Upper lobe of left lung (tissue), 6 donors: ENCODE data around the gene RAP2A. TPM values are rescaled to one million over a fixed set of nuclear protein-coding genes. Genes with fewer than 3 reads are reported as not detected.

Experiments used
- ATAC-seq, 2 donors: fragments of 200-7000 bp; cut with Tn5 transposase; one replicate each; pipeline ENCODE4 v1.9.1; 2022; ENCODE audit warnings: mild to moderate bottlenecking in 2 of 2, moderate library complexity in 2 of 2; ENCODE audit not compliant: low FRiP score in 2 of 2
- DNase-seq, 2 donors: peaks; one replicate each; pipeline ENCODE4 v3.0.0-alpha.2; 2019 to 2020
- H3K27ac ChIP-seq, 4 donors: fragments of 200-600 bp; sonication (generic); one replicate each; pipeline ENCODE4 v1.5.1; 2016 to 2019
- H3K27me3 ChIP-seq, 4 donors: fragments of 200-600 bp; sonication (generic); one replicate each; pipeline ENCODE4 v1.5.1; 2017 to 2019
- H3K36me3 ChIP-seq, 4 donors: fragments of 200-600 bp; sonication (generic); one replicate each; pipeline ENCODE4 v1.5.1; 2016 to 2019
- H3K4me1 ChIP-seq, 4 donors: fragments of 200-600 bp; sonication (generic); one replicate each; pipeline ENCODE4 v1.5.1; 2018 to 2019
- H3K4me3 ChIP-seq, 4 donors: fragments of 200-600 bp; sonication (generic); one replicate each; pipeline ENCODE4 v1.5.1; 2017 to 2019; ENCODE audit warnings: mild to moderate bottlenecking in 2 of 4, moderate library complexity in 1 of 4
- H3K9me3 ChIP-seq, 4 donors: fragments of 200-600 bp; sonication (generic); one replicate each; pipeline ENCODE4 v1.5.1; 2018 to 2019
- EP300 ChIP-seq, 4 donors: sonication (generic); formaldehyde crosslinking; IDR thresholded peaks; one replicate each; pipeline ENCODE4 v1.5.1; 2017; ENCODE audit warnings: antibody characterized with exemption in 4 of 4, control low read depth in 2 of 4
- POLR2A ChIP-seq, 4 donors: fragments of 450-650 bp; IDR thresholded peaks; one replicate each; pipeline ENCODE4 v1.5.1; 2016 to 2017; ENCODE audit warnings: antibody characterized with exemption in 4 of 4, mild to moderate bottlenecking in 2 of 4
- POLR2AphosphoS5 ChIP-seq, 2 donors: sonication (generic); formaldehyde crosslinking; IDR thresholded peaks; one replicate each; pipeline ENCODE4 v1.5.1; 2017; ENCODE audit warnings: antibody characterized with exemption in 2 of 2
- WGBS, 2 donors: methylation state at CpG; one replicate each; pipeline ENCODE4 v1.1.5; 2017 to 2018; 5-methylcytosine and 5-hydroxymethylcytosine counted together
- total RNA-seq, 6 donors: library from RNA; depleted of rRNA in 4 of 6; stranded (reverse); fragments of >200 nt in 4 of 6; gene quantifications; one replicate each; pipeline versions ENCODE4 v1.1.0 to v1.2.1, GENCODE V29; 2016 to 2021
- TF ChIP-seq, protein P1 (sequence below), 6 experiments: fragments of 450-650 bp in 4 of 6; fragments of 200-600 bp in 2 of 6; sonication (generic) in 2 of 6; IDR thresholded peaks; one replicate each; pipeline ENCODE4 v1.5.1; 2016 to 2019; ENCODE audit warnings: antibody characterized with exemption in 6 of 6
- donor health status: DM: no; HTN: no; CAD: no; lungs with moderate emphysema.
- donor health status: DM: no; HTN: yes; CAD: no; lungs with severe emphysema.

The RAP2A gene
- total RNA-seq, 6 donors from 2014 or later: 17.8 to 55.4 (median 31.5) TPM

GRCh38 chr13:97492257-97492656 is 58.3 kb downstream of the RAP2A start:
- Histone ChIP-seq H3K9me3 (peaks cover 0 to 6% (median 0%) of the 10 kb centered on the region in 4 donors), H3K27me3 (no peaks in the 10 kb centered on the region), H3K36me3 (no peaks in the 10 kb centered on the region), H3K4me1 (no peaks in the 10 kb centered on the region), H3K27ac (no peak overlapping the region), H3K4me3 (no peak overlapping the region)
- DNase-seq (no peak), ATAC-seq (no peak)
- TF ChIP-seq, protein P1, sequence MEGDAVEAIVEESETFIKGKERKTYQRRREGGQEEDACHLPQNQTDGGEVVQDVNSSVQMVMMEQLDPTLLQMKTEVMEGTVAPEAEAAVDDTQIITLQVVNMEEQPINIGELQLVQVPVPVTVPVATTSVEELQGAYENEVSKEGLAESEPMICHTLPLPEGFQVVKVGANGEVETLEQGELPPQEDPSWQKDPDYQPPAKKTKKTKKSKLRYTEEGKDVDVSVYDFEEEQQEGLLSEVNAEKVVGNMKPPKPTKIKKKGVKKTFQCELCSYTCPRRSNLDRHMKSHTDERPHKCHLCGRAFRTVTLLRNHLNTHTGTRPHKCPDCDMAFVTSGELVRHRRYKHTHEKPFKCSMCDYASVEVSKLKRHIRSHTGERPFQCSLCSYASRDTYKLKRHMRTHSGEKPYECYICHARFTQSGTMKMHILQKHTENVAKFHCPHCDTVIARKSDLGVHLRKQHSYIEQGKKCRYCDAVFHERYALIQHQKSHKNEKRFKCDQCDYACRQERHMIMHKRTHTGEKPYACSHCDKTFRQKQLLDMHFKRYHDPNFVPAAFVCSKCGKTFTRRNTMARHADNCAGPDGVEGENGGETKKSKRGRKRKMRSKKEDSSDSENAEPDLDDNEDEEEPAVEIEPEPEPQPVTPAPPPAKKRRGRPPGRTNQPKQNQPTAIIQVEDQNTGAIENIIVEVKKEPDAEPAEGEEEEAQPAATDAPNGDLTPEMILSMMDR (IDR thresholded peaks at IDR 0.05): no peak
- TF ChIP-seq EP300 (IDR thresholded peaks at IDR 0.05): no peak
- no peak for TF ChIP-seq POLR2AphosphoS5 (IDR thresholded peaks at IDR 0.05)
- no peak for TF ChIP-seq POLR2A (IDR thresholded peaks at IDR 0.05)
- WGBS, 2 donors: 86 to 90% methylated on average over 2 of the region's 2 CpGs

GRCh38 chr13:97492684-97493371 is 58.9 kb downstream of the RAP2A start:
- Histone ChIP-seq H3K9me3 (peaks cover 0 to 6% (median 0%) of the 10 kb centered on the region in 4 donors), H3K4me1 (no peaks in the 10 kb centered on the region), H3K36me3 (no peaks in the 10 kb centered on the region), H3K4me3 (no peak overlapping the region), H3K27ac (no peak overlapping the region), H3K27me3 (no peaks in the 10 kb centered on the region)
- TF ChIP-seq, protein P1 (IDR thresholded peaks at IDR 0.05): no peak
- TF ChIP-seq POLR2A (IDR thresholded peaks at IDR 0.05) (no peak), EP300 (IDR thresholded peaks at IDR 0.05) (no peak), POLR2AphosphoS5 (IDR thresholded peaks at IDR 0.05) (no peak)
- ATAC-seq (no peak), DNase-seq (no peak)
- WGBS, 2 donors: 96 to 97% methylated on average over 2 of the region's 2 CpGs

GRCh38 chr13:97493456-97493855 is 59.5 kb downstream of the RAP2A start:
- DNase-seq (no peak), ATAC-seq (no peak)
- Histone ChIP-seq H3K27ac (no peak overlapping the region), H3K4me1 (no peaks in the 10 kb centered on the region), H3K9me3 (peaks cover 0 to 6% (median 0%) of the 10 kb centered on the region in 4 donors), H3K36me3 (no peaks in the 10 kb centered on the region), H3K27me3 (no peaks in the 10 kb centered on the region), H3K4me3 (no peak overlapping the region)
- WGBS, 2 donors: 43 to 52% methylated on average over 1 of the region's 1 CpG
- TF ChIP-seq, protein P1 (IDR thresholded peaks at IDR 0.05): no peak
- TF ChIP-seq EP300 (IDR thresholded peaks at IDR 0.05): no peak
- no peak for TF ChIP-seq POLR2A (IDR thresholded peaks at IDR 0.05)
- TF ChIP-seq POLR2AphosphoS5 (IDR thresholded peaks at IDR 0.05): no peak

GRCh38 chr13:97495678-97496077 is 61.7 kb downstream of the RAP2A start:
- 83 to 86% methylated on average over 8 of the region's 8 CpGs for WGBS, 2 donors
- H3K4me3 ChIP-seq: no peak overlapping the region
- no peaks in the 10 kb centered on the region for H3K36me3 ChIP-seq
- H3K27me3 ChIP-seq: no peaks in the 10 kb centered on the region
- no peaks in the 10 kb centered on the region for H3K4me1 ChIP-seq
- ATAC-seq: no peak
- TF ChIP-seq POLR2A (IDR thresholded peaks at IDR 0.05): no peak
- no peak for TF ChIP-seq EP300 (IDR thresholded peaks at IDR 0.05)
- TF ChIP-seq POLR2AphosphoS5 (IDR thresholded peaks at IDR 0.05): no peak
- TF ChIP-seq, protein P1 (IDR thresholded peaks at IDR 0.05): no peak
- H3K9me3 ChIP-seq: peaks cover 0 to 6% (median 0%) of the 10 kb centered on the region in 4 donors
- no peak for DNase-seq
- no peak overlapping the region for H3K27ac ChIP-seq

- TF ChIP-seq, protein P1 (IDR thresholded peaks at IDR 0.05): no peak
- TF ChIP-seq EP300 (IDR thresholded peaks at IDR 0.05) (no peak), POLR2A (IDR thresholded peaks at IDR 0.05) (no peak), POLR2AphosphoS5 (IDR thresholded peaks at IDR 0.05) (no peak)
- Histone ChIP-seq H3K36me3 (no peaks in the 10 kb centered on the region), H3K27me3 (no peaks in the 10 kb centered on the region), H3K9me3 (no peaks in the 10 kb centered on the region), H3K4me3 (no peak overlapping the region), H3K27ac (no peak overlapping the region), H3K4me1 (no peaks in the 10 kb centered on the region)
- WGBS, 2 donors: 86 to 90% methylated on average over 2 of the region's 2 CpGs
- DNase-seq (no peak), ATAC-seq (no peak)
Measured at GRCh38 chr13:97496511-97496910, 62.5 kb downstream of the RAP2A start.
